GM20000 (cell line): Measurements from ENCODE around the gene CRTAC1.

ENCODE experiments used
- DNase-seq: peaks from one replicate; pipeline ENCODE4 v3.0.0; 2012; ENCODE audit warnings: low spot score
- CTCF ChIP-seq: IDR thresholded peaks from 2 replicates; pipeline ENCODE4 v1.5.1; 2012; ENCODE audit warnings: mild to moderate bottlenecking, control low read depth; ENCODE audit errors: extremely low read depth, missing control alignments

The CRTAC1 gene

GRCh38 chr10:98013776-98014175, 16.6 kb downstream of the CRTAC1 start:
- TF ChIP-seq CTCF, result no peak

GRCh38 chr10:98013122-98013521, 17.3 kb downstream of the CRTAC1 start:
- no peak for TF ChIP-seq CTCF
- no peak for DNase-seq

More at GRCh38 chr10:98013776-98014175, 16.6 kb downstream of the CRTAC1 start:
- DNase-seq, result no peak

- no peak for TF ChIP-seq CTCF
- DNase-seq, result no peak
Observed at GRCh38 chr10:98012644-98013043, 17.8 kb downstream of the CRTAC1 start.

- no peak for TF ChIP-seq CTCF
- no peak for DNase-seq
Observed at GRCh38 chr10:98010939-98011685, 19.3 kb downstream of the CRTAC1 start.

GRCh38 chr10:98006266-98006665, 24.2 kb downstream of the CRTAC1 start:
- no peak for TF ChIP-seq CTCF
- no peak for DNase-seq

GRCh38 chr10:98001736-98002135, 28.7 kb downstream of the CRTAC1 start:
- DNase-seq, result no peak
- no peak for TF ChIP-seq CTCF

- no peak for DNase-seq
- TF ChIP-seq CTCF, result no peak
Observed at GRCh38 chr10:98000346-98000745, 30.1 kb downstream of the CRTAC1 start.
